ENCODE results near the gene CCDC24.

Gene CCDC24

GRCh38 chr1:44045064-44045463 is 53.7 kb downstream of the CCDC24 start:
- DNase-seq: no peak

Data from activated naive CD4-positive, alpha-beta T cell (primary cell).